IPS DF 6.9 (cell line): ENCODE results near the gene LRRC1.

Source experiments
- DNase-seq: peaks from one replicate; pipeline ENCODE4 v3.0.0-alpha.2; 2013; ENCODE audit warnings: low read depth, low spot score
- H3K27ac ChIP-seq: one replicate; pipeline ENCODE4 v1.5.1; 2013; ENCODE audit warnings: low read length, control low read depth
- H3K27me3 ChIP-seq: 2 replicates; pipeline ENCODE4 v1.6.1; 2013; ENCODE audit warnings: mild to moderate bottlenecking, low read length; ENCODE audit not compliant: control insufficient read depth, insufficient read depth
- H3K36me3 ChIP-seq: 2 replicates; pipeline ENCODE4 v1.6.1; 2013; ENCODE audit warnings: low read length; ENCODE audit not compliant: control insufficient read depth, insufficient read depth
- H3K4me1 ChIP-seq: 2 replicates; pipeline ENCODE4 v1.6.1; 2013; ENCODE audit warnings: low read length; ENCODE audit not compliant: control insufficient read depth, insufficient read depth
- H3K4me3 ChIP-seq: 2 replicates; pipeline ENCODE4 v1.5.1; 2013; ENCODE audit warnings: mild to moderate bottlenecking, low read length
- H3K9me3 ChIP-seq: 2 replicates; pipeline ENCODE4 v1.6.1; 2013; ENCODE audit warnings: low read length, inconsistent platforms; ENCODE audit not compliant: control insufficient read depth, insufficient read depth
- WGBS: extraction: QIAGEN DNeasy Blood & Tissue Kit; methylation state at CpG from one replicate; pipeline ENCODE4 v1.1.7; 2013; ENCODE audit warnings: mixed read lengths, missing lambda C conversion rate; ENCODE audit not compliant: insufficient read length, insufficient coverage; 5-methylcytosine and 5-hydroxymethylcytosine counted together

Gene LRRC1

GRCh38 chr6:53792016-53792415, 2.8 kb upstream of the LRRC1 start:
- H3K27ac ChIP-seq: no peak overlapping the region
- no peak for DNase-seq
- no CpG with 5 or more reads among the region's 2 CpGs for WGBS
- no peaks in the 10 kb centered on the region for H3K9me3 ChIP-seq
- no peaks in the 10 kb centered on the region for H3K36me3 ChIP-seq
- H3K27me3 ChIP-seq: no peaks in the 10 kb centered on the region; the same call in 1 of the 2 replicates
- no peak overlapping the region for H3K4me3 ChIP-seq
- H3K4me1 ChIP-seq: no peaks in the 10 kb centered on the region

- H3K4me1 ChIP-seq: no peaks in the 10 kb centered on the region
- H3K27ac ChIP-seq: no peak overlapping the region
- no peaks in the 10 kb centered on the region; the same call in 1 of the 2 replicates for H3K27me3 ChIP-seq
- DNase-seq: no peak
- no peaks in the 10 kb centered on the region for H3K36me3 ChIP-seq
- no CpG with 5 or more reads among the region's 3 CpGs for WGBS
- no peaks in the 10 kb centered on the region for H3K9me3 ChIP-seq
- H3K4me3 ChIP-seq: peak overlapping the region; percentile 91; the same call in 1 of the 2 replicates
These were observed 1.9 kb upstream of the LRRC1 start for GRCh38 chr6:53792973-53793317.

- no peaks in the 10 kb centered on the region for H3K9me3 ChIP-seq
- H3K4me1 ChIP-seq: no peaks in the 10 kb centered on the region
- DNase-seq: no peak
- H3K36me3 ChIP-seq: no peaks in the 10 kb centered on the region
- WGBS: no CpG with 5 or more reads among the region's 25 CpGs
- H3K27ac ChIP-seq: no peak overlapping the region
- no peaks in the 10 kb centered on the region; the same call in 1 of the 2 replicates for H3K27me3 ChIP-seq
- peak overlapping the region; percentile 91 for H3K4me3 ChIP-seq
These were observed 1.3 kb upstream of the LRRC1 start for GRCh38 chr6:53793318-53794136.

GRCh38 chr6:53794137-53794719, 577 bp upstream of the LRRC1 start:
- Histone ChIP-seq H3K36me3 (no peaks in the 10 kb centered on the region), H3K27me3 (no peaks in the 10 kb centered on the region; the same call in 1 of the 2 replicates), H3K9me3 (no peaks in the 10 kb centered on the region), H3K4me1 (no peaks in the 10 kb centered on the region), H3K4me3 (peak overlapping the region; percentile 91), H3K27ac (no peak overlapping the region)
- no CpG with 5 or more reads among the region's 27 CpGs for WGBS
- no peak for DNase-seq

- H3K36me3 ChIP-seq: no peaks in the 10 kb centered on the region
These were observed 516 bp downstream of the LRRC1 start for GRCh38 chr6:53795340-53795701.

GRCh38 chr6:53795702-53796450, 1.1 kb downstream of the LRRC1 start:
- no peak overlapping the region for H3K27ac ChIP-seq
- WGBS: no CpG with 5 or more reads among the region's 47 CpGs
- no peak for DNase-seq

More at GRCh38 chr6:53795340-53795701, 516 bp downstream of the LRRC1 start:
- H3K4me3 ChIP-seq: peak overlapping the region; percentile 91
- no peak for DNase-seq
- H3K27me3 ChIP-seq: no peaks in the 10 kb centered on the region; the same call in 1 of the 2 replicates
- H3K9me3 ChIP-seq: no peaks in the 10 kb centered on the region
- no CpG with 5 or more reads among the region's 21 CpGs for WGBS
- H3K4me1 ChIP-seq: no peaks in the 10 kb centered on the region
- no peak overlapping the region for H3K27ac ChIP-seq

GRCh38 chr6:53796451-53796780, 1.6 kb downstream of the LRRC1 start:
- Histone ChIP-seq H3K36me3 (no peaks in the 10 kb centered on the region), H3K27ac (no peak overlapping the region), H3K27me3 (no peaks in the 10 kb centered on the region; the same call in 1 of the 2 replicates), H3K9me3 (no peaks in the 10 kb centered on the region), H3K4me3 (peak overlapping the region; percentile 91; the same call in 1 of the 2 replicates), H3K4me1 (no peaks in the 10 kb centered on the region)
- no CpG with 5 or more reads among the region's 3 CpGs for WGBS
- DNase-seq: no peak

More at GRCh38 chr6:53795702-53796450, 1.1 kb downstream of the LRRC1 start:
- Histone ChIP-seq H3K4me1 (no peaks in the 10 kb centered on the region), H3K36me3 (no peaks in the 10 kb centered on the region), H3K9me3 (no peaks in the 10 kb centered on the region), H3K4me3 (peak overlapping the region; percentile 91; the same call in 1 of the 2 replicates), H3K27me3 (no peaks in the 10 kb centered on the region; the same call in 1 of the 2 replicates)

GRCh38 chr6:53796791-53797190, 2.0 kb downstream of the LRRC1 start:
- H3K36me3 ChIP-seq: no peaks in the 10 kb centered on the region
- H3K4me3 ChIP-seq: no peak overlapping the region
- H3K27me3 ChIP-seq: no peaks in the 10 kb centered on the region; the same call in 1 of the 2 replicates
- no peaks in the 10 kb centered on the region for H3K9me3 ChIP-seq
- WGBS: no CpG with 5 or more reads among the region's 5 CpGs
- DNase-seq: no peak
- no peaks in the 10 kb centered on the region for H3K4me1 ChIP-seq
- no peak overlapping the region for H3K27ac ChIP-seq

GRCh38 chr6:53797304-53797703, 2.5 kb downstream of the LRRC1 start:
- no peak overlapping the region for H3K4me3 ChIP-seq
- no peaks in the 10 kb centered on the region for H3K4me1 ChIP-seq
- no CpG with 5 or more reads among the region's 2 CpGs for WGBS
- no peak overlapping the region for H3K27ac ChIP-seq
- no peaks in the 10 kb centered on the region for H3K9me3 ChIP-seq
- no peaks in the 10 kb centered on the region; the same call in 1 of the 2 replicates for H3K27me3 ChIP-seq
- no peaks in the 10 kb centered on the region for H3K36me3 ChIP-seq
- no peak for DNase-seq

- Histone ChIP-seq H3K4me3 (no peak overlapping the region), H3K27me3 (no peaks in the 10 kb centered on the region; the same call in 1 of the 2 replicates), H3K4me1 (no peaks in the 10 kb centered on the region), H3K27ac (no peak overlapping the region), H3K36me3 (no peaks in the 10 kb centered on the region), H3K9me3 (no peaks in the 10 kb centered on the region)
- WGBS: no CpG with 5 or more reads among the region's 3 CpGs
- no peak for DNase-seq
These were observed 4.5 kb downstream of the LRRC1 start for GRCh38 chr6:53799340-53799739.
